ENCODE measurements around the gene ATXN1L.
"Not testable (repeated sequence)": the region's sequence is repeated elsewhere in the genome, so short reads cannot be mapped to it uniquely, and the experiment has no call there.

Gene ATXN1L

GRCh38 chr16:71904239-71904638 is 58.5 kb downstream of the ATXN1L start:
- H3K4me1 ChIP-seq (ENCODE audit: control insufficient read depth in 1 of 2, insufficient read depth in 2 of 2, low read length in 2 of 2): peaks cover 11 to 21% of the 10 kb centered on the region in 2 donors

GRCh38 chr16:71905765-71906164 is 60.0 kb downstream of the ATXN1L start:
- not testable (repeated sequence) for H3K9me3 ChIP-seq (ENCODE audit: control insufficient read depth in 1 of 2, low read length in 2 of 2); H3K9ac ChIP-seq (ENCODE audit: low read depth in 1 of 2, low read length in 2 of 2); H3K4me3 ChIP-seq (ENCODE audit: low read depth in 1 of 2, low read length in 2 of 2); H3K27me3 ChIP-seq (ENCODE audit: control insufficient read depth in 1 of 2, insufficient read depth in 2 of 2, low read length in 2 of 2); H3K27ac ChIP-seq (ENCODE audit: low read depth, low read length); H3K36me3 ChIP-seq (ENCODE audit: control insufficient read depth in 1 of 2, insufficient read depth in 2 of 2, low read length in 2 of 2)
- peaks cover 13% of the 10 kb centered on the region in 2 donors for H3K4me1 ChIP-seq (ENCODE audit: control insufficient read depth in 1 of 2, insufficient read depth in 2 of 2, low read length in 2 of 2)

More at GRCh38 chr16:71904239-71904638, 58.5 kb downstream of the ATXN1L start:
- Histone ChIP-seq H3K9me3 (ENCODE audit: control insufficient read depth in 1 of 2, low read length in 2 of 2) (no peaks in the 10 kb centered on the region), H3K36me3 (ENCODE audit: control insufficient read depth in 1 of 2, insufficient read depth in 2 of 2, low read length in 2 of 2) (peaks cover 3 to 4% of the 10 kb centered on the region in 2 donors), H3K9ac (ENCODE audit: low read depth in 1 of 2, low read length in 2 of 2) (no peak overlapping the region), H3K27me3 (ENCODE audit: control insufficient read depth in 1 of 2, insufficient read depth in 2 of 2, low read length in 2 of 2) (no peaks in the 10 kb centered on the region), H3K4me3 (ENCODE audit: low read depth in 1 of 2, low read length in 2 of 2) (no peak overlapping the region), H3K27ac (ENCODE audit: low read depth, low read length) (no peak overlapping the region)

Measured in duodenal mucosa (tissue), 2 donors.